Cerebellar nuclear complex (tissue), 1 donor: Measurements from ENCODE around the gene DNAH9.

ENCODE experiments used
- DNase-seq, 2 experiments: peaks; one replicate each; lab custom pipeline; 2025; lab: John Stamatoyannopoulos, UW

The DNAH9 gene

DNA sequence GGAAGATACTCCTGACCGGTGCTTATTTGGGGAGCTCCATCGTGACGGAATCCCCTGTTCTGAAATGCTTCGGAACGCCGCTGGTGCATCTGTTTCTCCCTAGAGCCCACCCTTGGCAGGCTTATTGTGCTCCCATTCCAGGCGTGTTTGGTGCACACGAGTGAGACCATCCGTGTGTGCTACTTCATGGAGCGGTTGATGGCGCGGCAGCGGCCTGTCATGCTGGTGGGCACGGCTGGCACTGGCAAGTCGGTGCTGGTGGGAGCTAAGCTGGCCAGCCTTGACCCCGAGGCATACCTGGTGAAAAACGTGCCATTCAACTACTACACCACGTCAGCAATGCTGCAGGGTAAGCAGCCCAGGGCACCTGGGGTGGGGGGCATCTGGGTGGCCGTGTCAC, 170.7 kb downstream of the DNAH9 start:
- no peak for DNase-seq

DNA sequence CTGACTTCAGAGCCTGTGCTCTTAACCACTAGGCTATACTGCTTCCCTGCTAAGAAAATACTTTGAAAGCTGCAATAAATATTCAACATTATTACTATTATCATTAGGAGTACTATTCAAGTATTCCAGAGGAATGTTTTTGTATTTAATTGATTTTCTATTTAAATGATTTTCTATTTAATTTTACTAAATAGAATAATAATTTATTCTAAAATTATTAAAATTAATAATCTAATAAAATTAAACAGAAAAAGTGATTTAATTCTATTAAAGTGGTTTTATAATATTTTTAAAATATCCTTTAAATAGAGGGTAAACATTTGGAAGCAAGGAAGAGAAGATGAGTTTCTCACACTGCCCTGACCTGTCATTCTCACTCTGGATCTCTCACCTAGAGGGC, 173.8 kb downstream of the DNAH9 start:
- DNase-seq: no peak

DNA sequence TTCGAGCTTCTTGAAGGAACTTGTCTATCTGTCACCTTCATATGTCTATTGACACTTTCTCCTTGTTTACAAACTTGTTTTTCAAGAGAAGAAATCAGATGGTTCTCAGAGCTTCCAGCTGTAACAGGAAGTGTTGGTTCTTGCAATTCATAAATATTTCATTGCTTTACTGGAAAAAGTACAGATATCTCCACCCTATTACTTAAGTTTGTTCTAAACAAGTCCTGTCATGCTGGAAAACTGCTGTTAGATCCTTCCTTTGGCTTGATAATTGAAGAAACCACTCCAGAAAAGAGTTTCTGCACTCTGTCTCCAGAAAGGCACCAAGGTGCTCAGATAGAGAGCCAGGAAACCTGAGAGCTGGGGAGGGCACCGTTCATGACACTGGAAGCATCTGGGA, 181.6 kb downstream of the DNAH9 start:
- DNase-seq: no peak

DNA sequence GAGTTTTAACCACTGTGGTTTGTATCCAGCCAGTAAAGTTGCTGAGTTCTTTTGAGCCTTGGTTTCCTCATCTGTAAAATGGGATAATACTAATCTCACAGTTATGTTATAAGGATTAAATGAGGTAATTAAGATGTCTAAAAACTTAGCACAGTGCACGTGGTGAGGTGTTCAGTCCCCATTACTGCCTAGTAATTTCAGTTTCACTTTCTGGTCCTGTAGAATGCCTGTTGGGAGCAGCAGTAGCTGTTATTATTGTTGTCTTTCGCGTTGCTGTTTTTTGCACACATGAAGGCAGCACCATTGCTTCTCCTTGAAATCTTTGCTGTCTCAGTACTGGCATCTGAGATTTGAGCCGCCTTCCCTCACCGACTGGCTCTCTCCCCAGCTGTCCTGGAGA, 182.4 kb downstream of the DNAH9 start:
- no peak for DNase-seq

DNA sequence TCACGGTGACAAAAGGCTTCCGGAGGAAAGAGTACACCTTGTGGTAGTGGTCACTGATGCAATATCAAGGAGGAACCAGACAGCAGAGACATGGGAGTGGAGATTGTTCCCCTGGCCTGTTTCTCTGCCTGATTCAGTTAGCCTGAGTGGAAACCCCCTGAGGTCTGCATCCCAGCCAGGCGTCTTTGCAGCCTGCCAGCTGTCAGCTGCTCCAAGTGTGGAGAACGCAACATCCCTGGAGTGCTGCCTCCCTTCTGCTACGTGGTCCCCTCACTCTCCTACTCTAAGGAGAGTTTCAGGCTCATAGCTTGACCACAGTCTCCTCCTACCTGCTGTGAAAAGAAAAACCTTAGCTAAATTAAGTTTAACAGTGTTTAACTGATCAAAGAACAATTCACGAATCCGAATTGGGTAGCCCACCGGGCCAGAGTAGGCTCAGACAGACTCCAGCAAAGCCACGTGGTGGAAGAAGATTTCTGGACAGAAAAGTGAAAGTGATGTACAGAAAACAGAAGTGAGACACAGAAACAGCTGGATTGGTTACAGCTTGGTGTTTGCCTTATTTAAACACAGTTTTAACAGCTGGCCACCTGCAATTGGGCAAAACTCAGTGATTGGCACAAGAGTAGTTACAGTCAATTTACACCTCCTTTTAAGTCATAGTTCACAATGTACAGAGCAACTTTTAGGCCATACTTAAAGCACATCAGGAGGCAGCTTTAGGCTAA, 188.6 kb downstream of the DNAH9 start:
- DNase-seq: no peak

DNA sequence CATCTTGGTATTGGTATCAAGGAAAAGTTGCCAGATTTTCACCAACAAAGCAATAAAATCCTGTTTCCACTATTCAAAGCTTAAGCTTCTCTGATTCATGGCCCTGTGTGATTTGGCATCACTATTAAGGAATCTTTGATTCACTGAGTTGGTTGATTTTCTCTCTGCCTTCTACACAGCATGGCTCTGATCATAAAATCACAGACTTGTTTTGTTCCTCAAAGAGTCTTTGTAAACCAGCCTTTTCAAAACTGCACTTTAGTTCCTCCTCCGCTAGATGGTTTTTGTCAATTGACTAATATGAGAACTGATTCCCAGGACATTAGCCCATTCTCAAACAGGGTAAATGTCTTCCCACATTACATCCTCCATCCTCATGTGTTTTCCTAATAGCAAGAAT, 197.6 kb downstream of the DNAH9 start:
- no peak for DNase-seq

DNA sequence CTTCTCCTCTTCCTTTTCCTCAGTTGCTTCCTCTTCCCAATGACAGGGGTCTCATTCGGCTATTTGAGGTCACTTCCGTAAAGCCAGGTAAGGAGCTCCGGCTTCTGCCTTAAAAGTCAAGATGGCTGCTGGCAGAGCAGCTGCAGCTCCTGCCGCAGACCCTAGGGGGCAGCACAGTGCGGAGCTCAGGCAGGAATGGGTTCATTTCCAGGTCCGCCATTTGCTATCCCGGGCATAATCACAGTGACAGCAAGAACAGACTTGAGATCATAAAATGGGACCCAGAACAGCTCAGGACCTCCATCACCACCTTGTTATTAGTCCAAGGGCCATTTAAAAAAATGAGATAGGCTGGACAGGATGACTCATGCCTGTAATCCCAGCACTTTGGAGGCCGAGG, 199.5 kb downstream of the DNAH9 start:
- DNase-seq: no peak

DNA sequence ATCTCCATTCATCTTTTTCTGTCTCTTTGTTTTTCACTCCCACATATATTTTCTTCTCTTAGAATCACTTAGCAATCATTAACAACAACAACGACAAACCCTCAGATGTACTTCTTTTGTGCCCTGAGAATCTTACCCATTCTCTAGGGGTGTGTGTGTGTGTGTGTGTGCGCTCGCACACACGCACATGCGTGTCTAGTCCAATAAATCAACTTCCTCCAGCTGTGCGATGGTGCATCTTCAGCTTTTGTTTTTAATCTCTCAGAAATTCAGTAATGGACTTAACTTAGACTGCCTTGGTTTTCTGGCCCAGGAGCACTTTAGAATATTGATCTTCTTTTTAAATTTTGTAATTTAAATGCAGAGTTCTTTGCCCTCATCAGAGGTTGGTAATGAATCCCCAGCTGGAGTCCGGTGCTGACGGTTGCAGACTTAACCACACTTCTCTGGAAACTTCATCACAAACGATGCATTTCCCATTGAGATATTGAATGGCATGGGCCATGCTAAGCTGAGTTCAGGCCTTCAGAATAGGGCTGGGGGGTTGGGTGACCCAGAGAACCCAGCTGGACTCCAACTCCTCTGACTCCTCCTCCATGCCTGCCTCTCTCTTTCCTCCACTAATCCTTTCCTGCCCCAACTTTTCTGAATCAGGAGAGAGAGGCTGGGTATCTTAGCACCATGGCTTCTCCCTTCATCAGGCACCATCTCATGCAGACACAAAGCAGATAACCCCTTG, 205.1 kb downstream of the DNAH9 start:
- DNase-seq: no peak

DNA sequence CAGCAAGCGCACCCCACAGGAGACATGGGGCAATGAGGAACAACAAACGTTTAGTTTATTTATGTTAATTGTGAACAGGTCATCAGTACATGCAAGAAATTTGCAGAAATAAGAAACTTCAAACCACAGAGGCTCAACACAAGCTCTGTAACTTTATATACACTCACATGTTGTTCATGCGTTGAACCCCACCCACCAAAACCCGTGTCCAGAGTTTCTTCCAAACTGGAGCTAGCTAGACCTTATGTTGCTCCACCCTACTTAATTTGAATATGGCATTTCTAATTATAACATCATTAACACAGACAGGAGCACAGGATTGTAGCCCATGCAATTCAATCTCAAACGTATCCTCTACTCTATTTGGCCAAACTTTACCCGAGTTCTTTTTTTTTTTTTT, 206.9 kb downstream of the DNAH9 start:
- no peak for DNase-seq

DNA sequence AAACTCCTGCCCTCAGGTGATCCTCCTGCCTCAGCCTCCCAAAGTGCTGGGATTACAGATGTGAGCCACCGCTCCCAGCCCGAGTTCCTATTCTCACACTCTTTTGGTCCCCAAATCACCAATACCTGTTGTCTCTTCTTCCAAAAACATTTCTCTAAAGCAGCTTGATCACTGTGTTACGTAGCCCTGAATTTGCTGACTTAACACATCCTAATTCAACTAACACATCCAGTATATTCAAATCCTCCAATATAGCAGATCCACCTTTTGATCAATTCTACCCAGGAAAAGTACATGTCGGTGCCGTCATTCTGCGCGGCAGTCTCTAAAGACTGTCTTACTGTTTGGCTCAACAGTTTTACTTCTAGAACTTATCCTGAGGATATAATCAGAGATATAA, 207.7 kb downstream of the DNAH9 start:
- no peak for DNase-seq

DNA sequence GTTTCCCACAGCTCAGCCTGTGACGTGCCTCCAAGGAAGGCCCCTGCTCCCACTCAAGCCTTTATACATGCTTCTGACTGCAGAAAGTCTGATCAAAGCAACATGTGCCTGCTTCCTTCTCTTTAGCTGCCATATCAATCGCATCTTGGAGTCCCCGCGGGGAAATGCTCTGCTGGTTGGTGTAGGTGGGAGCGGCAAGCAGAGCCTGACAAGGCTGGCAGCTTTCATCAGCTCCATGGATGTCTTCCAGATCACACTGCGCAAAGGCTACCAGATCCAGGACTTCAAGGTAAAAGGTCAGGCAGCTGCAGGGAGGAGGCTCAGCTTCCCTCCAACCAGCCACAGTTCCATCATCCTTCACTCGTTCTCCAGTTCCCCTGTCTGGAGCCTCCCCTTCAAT, 209.3 kb downstream of the DNAH9 start:
- no peak for DNase-seq

DNA sequence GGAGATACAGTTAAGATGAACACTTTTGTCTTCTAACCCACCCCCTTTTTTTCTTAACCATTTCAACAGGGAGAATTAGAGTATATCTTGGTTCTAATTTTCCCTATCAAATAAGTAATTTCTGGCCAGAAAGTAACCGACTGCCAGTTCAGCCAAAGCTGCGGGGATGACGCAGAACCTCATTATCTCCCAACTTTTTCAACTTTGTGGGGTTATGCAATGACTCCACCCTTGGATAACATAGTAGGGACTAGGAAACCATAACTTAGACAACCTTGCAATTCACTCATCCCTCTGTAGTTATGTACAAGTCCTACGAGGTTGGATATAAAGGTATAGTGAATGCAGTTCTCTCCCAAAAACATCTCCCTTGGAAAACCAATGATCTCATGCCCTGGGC, 215.0 kb downstream of the DNAH9 start:
- no peak for DNase-seq

DNA sequence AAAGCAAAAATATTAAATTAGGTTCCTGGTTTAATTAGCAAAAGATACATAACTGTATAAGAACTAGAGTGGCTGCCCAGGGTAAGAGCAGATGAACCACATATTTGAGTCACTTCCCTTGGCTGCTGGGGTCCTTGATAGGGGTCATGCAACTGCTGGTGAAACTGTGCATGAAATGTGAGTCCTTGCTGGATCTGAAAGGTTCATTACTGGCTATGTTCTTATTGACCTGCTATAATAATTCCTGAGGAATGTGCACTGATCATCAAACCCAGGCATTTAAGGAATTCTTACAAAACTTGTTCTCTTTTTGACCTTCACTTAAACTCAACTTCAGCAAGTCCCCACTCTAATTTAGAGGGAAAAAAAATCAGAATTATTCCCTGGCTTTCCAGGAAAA, 215.6 kb downstream of the DNAH9 start:
- no peak for DNase-seq

DNA sequence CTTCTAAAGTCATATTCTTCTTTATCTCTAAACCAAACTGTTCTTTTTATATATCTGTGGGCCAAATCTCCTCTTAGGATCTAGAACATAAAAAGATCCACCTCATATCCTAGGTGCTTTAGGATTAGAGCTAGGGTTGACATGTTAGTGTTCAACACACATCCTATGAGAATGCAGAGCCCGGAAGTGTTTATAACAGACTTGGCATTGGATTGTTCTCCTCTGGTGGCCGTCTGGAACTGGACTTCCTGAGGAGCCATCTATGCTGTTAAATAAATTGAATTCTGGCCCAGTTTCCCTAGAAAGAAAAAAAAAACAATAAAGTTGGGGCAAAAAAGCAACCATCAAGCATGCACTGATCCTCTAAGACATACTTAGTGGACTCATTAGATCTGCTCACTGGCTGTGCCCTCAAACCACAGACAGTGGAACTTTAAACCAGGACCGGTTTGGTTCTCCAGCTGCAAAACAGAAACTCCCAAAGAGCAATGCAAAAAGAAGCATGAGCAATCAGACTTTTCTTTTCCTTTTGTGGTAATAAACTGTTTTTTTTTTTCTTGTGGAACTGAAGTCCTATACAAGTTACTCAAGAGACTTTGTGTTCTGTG, 216.5 kb downstream of the DNAH9 start:
- DNase-seq: no peak

DNA sequence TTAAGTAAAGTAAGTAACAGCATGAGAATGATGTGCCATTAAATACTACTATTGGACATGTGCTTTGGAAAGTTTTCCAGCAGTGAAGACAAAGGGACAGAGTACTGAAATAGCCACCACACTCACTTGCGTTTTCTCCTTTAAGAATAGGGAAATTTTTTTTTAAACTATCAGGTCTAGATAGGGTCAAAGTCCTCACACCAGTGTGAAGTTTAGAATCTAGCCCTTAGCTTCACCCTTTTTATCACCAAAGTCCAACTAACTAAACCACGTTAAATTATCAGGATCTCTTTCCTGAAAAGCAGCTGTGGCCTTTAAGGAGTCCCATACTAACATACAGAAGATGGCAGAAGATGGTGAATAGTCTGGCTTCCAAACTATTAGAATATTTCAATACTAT, 218.1 kb downstream of the DNAH9 start:
- DNase-seq: no peak

DNA sequence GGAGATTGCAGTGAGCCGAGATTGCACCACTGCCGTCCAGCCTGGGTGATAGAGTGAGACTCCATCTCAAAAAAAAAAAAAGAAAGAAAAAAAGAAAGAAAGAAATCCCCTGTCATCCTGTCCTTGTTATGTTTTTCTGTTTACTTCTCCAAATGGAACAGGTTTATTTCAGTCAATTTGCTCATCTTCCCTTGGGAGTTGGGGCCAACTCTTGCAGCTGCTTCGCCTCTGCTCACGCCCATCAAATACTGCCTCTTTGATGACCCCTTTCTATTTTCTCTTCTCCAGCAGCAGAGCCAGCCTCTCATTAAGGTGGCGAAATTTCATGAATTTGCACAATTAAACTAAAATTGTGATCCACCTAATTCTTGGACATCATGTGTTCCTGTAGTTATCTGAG, 225.6 kb downstream of the DNAH9 start:
- DNase-seq: no peak

DNA sequence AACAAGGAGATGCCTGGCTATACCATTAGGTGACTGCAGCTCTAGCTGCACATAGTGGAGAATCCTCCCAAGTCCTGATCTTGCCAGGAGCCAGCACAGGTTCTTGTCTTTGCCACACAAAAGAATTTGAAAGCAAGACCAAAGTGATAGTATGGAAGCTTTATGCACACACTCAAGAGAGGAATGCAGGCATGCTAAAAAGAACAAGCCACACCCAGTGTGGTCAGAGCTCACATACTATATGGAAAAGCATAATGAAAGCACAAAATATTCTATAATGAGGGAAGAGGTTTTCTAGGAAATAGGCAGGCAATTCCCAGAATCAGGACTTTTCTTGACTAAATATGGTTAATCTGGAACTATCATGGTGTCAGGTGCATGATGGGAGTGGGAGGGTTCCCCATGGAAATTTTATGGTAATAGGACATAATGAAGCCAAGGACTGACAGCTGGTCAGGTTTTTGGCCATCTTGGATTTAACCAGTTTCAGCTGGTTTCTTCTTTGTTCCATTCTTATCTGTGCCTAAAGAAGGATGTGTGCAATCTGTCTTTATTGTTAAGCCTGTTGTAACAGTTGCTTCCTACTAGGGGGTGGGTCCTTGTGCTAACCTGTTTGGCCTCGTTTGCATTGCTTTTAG, 227.4 kb downstream of the DNAH9 start:
- DNase-seq: no peak

DNA sequence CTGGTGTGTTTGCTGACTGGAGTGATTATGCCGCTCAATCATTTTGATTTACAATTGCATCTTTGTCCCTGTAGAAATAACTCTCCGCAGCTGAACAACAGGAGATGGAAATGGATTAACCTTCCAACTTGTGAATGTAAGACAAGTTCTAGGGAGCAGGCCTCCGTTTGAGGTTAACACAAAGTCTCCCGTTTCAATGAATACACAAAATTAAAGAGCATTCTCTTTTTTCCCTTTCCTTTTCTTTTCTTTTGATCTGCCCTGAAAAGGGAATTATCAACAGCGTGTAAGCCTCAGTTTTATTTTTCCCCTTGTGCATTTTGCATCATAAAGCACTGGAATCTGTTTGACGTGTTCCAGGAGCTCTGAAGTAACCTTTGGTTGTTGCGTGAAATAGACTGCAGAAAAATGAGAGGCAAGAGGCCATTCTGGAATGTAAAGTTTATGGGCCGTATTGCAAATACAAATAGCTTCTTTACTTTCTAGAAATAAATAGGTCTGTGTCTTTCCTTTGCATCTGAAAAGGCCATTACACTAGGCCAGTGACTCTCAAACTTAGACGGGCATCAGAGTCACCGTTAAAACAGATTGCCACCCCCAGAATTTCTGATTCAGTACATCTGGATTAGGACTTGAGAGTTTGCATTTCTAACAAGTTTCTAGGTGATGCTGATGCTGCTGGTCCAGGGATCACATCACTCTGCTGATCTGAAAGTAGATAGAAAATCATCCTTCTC, 234.3 kb downstream of the DNAH9 start:
- DNase-seq: no peak

DNA sequence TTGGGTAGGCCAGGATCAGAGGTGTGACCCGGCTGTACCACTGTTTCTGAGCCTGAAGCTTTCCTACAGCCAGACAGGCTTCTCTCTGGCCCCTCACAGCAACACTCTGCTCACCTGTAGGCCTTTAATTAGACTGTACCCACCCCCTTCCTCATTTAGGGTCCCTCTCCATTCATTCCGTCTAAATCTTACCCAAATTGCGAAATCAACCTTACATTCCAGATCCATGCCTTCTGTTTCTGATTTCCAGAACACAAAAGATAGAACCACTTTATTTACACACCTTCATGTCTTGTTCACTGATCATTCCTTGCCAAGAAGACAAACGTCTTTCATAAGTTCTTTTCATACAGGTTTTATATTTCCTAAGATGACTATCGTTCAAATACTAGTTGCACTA, 238.2 kb downstream of the DNAH9 start:
- DNase-seq: no peak

DNA sequence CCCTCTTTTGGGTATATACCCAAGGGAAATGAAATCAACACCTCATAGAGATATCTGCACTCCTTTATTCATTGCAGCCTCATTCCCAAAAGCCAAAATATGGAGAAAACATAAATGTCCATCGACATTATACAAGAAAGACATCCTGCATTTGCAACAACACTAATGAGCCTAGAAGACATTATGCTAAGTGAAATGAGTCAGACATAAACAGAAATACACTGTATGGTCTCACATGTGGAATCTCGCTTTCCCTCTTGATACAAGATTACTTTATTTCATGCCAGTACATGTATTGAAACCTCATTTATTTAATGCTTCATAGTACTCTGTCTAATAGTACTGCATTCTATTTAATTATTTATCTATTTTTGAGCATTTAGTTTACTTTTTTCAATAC, 241.8 kb downstream of the DNAH9 start:
- no peak for DNase-seq

DNA sequence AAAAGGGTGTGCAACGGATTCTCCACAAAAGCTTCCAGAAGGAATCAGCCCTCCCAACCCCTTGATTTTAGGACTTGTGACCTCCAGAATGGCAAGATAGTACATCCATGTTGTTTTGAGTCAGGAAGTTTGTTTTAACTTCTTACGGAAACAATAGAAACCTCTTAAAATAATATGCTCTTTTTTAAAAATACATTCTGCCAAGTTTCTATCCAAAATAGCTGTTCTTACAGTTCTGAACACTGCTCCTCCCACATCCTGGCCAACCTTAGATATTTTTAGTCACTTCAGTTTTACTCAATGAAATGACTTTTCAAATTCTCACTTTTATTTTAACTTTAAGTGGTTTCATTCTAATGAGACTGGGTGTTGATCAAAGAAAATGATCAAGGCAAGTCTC, 242.6 kb downstream of the DNAH9 start:
- no peak for DNase-seq

DNA sequence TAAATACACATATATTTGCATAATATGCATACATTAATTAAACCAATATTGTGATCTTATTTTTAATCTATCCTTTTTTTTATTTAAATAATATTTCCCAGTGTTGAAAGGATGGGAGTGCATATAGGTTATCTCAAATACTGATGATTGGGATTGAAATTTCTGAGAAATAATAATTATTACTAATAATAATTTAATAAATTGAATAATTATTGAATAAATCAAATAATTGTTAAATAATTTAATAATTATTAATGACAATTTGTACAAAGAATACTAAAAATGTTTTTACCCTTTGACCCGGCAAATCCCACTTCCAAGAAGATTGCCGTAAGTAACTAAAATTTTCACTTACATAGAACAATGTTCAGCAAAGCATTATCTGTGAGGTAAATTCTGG, 250.1 kb downstream of the DNAH9 start:
- DNase-seq: no peak
